Measurements from ENCODE around the gene PDE10A. TPM values are rescaled to one million over a fixed set of nuclear protein-coding genes. Genes with fewer than 3 reads are reported as not detected.

The PDE10A gene
- polyA plus RNA-seq, 3 donors, result not detected

DNA sequence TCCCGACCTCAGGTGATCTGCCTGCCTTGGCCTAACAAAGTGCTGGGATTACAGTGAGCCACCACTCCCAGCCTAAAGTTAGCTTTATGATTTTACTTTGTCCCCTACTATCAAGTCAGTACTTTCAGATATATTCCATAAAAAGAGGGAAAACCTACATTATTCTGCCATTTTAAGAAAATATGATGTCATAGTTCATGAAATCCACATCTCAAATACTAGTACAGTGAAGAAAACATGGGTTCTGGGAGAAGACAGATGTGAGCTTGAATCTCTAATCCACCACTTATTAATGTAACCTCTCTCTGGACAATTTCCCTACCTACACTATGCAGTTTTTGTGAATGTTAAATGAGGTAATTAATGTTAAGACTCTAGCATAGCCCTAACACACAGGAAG is 74.5 kb downstream of the PDE10A start:
- intact Hi-C loops (cut with micrococcal nuclease), result no loop called here
- no CpG with 5 or more reads among the region's 1 CpG for WGBS (ENCODE audit: insufficient coverage)
- Histone ChIP-seq H3K36me3 (replicated peaks in 1 of 2; ENCODE audit: control insufficient read depth in 1 of 2, insufficient read depth in 2 of 2, low read length in 2 of 2) (no peaks in the 10 kb centered on the region), H3K4me2 (replicated peaks; ENCODE audit: extremely low read depth, low read length, poor library complexity, severe bottlenecking) (no peak overlapping the region), H3K4me1 (ENCODE audit: control insufficient read depth in 1 of 2, insufficient read depth in 2 of 2, low read length in 2 of 2) (no peaks in the 10 kb centered on the region), H3K9ac (ENCODE audit: insufficient read depth, low read length, poor library complexity, severe bottlenecking) (no peak overlapping the region), H2AFZ (ENCODE audit: insufficient read depth, low read depth, low read length, poor library complexity, severe bottlenecking) (no peak overlapping the region), H3K27ac (ENCODE audit: low read depth in 1 of 2, low read length in 2 of 2) (no peak overlapping the region), H3K27me3 (ENCODE audit: control insufficient read depth in 2 of 2, insufficient read depth in 2 of 2, low read length in 2 of 2) (no peaks in the 10 kb centered on the region), H4K20me1 (ENCODE audit: insufficient read depth, low read length) (no peaks in the 10 kb centered on the region), H3K9me3 (replicated peaks in 1 of 2; ENCODE audit: control insufficient read depth in 1 of 2, insufficient read depth in 1 of 2, low read length in 2 of 2) (peaks cover 8 to 19% of the 10 kb centered on the region in 2 donors), H3K4me3 (replicated peaks in 1 of 3; ENCODE audit: low read depth in 2 of 3, low read length in 3 of 3) (no peak overlapping the region), H3K79me2 (ENCODE audit: insufficient read depth, low read length) (no peaks in the 10 kb centered on the region)
- TF ChIP-seq, protein P1, sequence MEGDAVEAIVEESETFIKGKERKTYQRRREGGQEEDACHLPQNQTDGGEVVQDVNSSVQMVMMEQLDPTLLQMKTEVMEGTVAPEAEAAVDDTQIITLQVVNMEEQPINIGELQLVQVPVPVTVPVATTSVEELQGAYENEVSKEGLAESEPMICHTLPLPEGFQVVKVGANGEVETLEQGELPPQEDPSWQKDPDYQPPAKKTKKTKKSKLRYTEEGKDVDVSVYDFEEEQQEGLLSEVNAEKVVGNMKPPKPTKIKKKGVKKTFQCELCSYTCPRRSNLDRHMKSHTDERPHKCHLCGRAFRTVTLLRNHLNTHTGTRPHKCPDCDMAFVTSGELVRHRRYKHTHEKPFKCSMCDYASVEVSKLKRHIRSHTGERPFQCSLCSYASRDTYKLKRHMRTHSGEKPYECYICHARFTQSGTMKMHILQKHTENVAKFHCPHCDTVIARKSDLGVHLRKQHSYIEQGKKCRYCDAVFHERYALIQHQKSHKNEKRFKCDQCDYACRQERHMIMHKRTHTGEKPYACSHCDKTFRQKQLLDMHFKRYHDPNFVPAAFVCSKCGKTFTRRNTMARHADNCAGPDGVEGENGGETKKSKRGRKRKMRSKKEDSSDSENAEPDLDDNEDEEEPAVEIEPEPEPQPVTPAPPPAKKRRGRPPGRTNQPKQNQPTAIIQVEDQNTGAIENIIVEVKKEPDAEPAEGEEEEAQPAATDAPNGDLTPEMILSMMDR (IDR thresholded peaks at IDR 0.05), result no peak
- H3K27me3 Mint-ChIP-seq (ENCODE audit: low read depth in 3 of 3), result peaks cover 0 to 1% (median 0%) of the 10 kb centered on the region in 3 donors
- no peak for DNase-seq
- H3K36me3 Mint-ChIP-seq, result no peaks in the 10 kb centered on the region
- no peak overlapping the region for H3K27ac Mint-ChIP-seq
- H3K4me3 Mint-ChIP-seq, result no peak overlapping the region
- H3K9me3 Mint-ChIP-seq, result peaks cover 2 to 25% (median 9%) of the 10 kb centered on the region in 7 donors
- no peaks in the 10 kb centered on the region for H3K4me1 Mint-ChIP-seq

DNA sequence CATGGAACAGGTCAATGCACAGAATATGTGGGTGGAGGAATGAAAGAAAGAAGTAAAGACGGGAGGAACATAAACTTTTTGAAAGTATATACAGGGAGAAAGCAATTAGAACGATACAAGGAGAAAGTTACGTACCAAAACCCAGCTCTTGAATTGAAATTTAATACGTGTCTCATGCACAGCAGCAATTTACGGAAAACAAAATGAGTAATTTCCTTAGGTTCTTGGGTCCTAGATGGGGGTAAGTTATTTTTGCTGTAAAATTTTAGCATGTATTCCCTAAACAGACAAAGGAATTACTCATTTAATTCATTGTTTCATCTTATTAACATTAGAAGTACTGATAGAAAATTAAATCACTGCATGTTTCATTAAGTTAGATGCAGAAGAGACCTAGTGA is 75.8 kb downstream of the PDE10A start:
- intact Hi-C loops (cut with micrococcal nuclease), result no loop called here

More for the DNA sequence above, 75.8 kb downstream of the PDE10A start:
- no peak overlapping the region for H3K27ac ChIP-seq (ENCODE audit: low read depth in 1 of 2, low read length in 2 of 2)
- no peaks in the 10 kb centered on the region for H3K79me2 ChIP-seq (ENCODE audit: insufficient read depth, low read length)
- no peaks in the 10 kb centered on the region for H3K36me3 ChIP-seq (replicated peaks in 1 of 2; ENCODE audit: control insufficient read depth in 1 of 2, insufficient read depth in 2 of 2, low read length in 2 of 2)
- H3K4me1 ChIP-seq (ENCODE audit: control insufficient read depth in 1 of 2, insufficient read depth in 2 of 2, low read length in 2 of 2), result no peaks in the 10 kb centered on the region
- H3K9ac ChIP-seq (ENCODE audit: insufficient read depth, low read length, poor library complexity, severe bottlenecking), result no peak overlapping the region
- WGBS (ENCODE audit: insufficient coverage), result 89% methylated on average over 4 of the region's 5 CpGs
- H3K4me3 ChIP-seq (replicated peaks in 1 of 3; ENCODE audit: low read depth in 2 of 3, low read length in 3 of 3), result no peak overlapping the region
- Mint-ChIP-seq H3K27ac (no peak overlapping the region), H3K9me3 (peaks cover 2 to 19% (median 9%) of the 10 kb centered on the region in 7 donors), H3K27me3 (ENCODE audit: low read depth in 3 of 3) (peaks cover 0 to 2% (median 0%) of the 10 kb centered on the region in 3 donors), H3K4me1 (no peaks in the 10 kb centered on the region), H3K4me3 (no peak overlapping the region), H3K36me3 (no peaks in the 10 kb centered on the region)
- H3K27me3 ChIP-seq (ENCODE audit: control insufficient read depth in 2 of 2, insufficient read depth in 2 of 2, low read length in 2 of 2), result no peaks in the 10 kb centered on the region
- DNase-seq, result no peak
- peaks cover 8 to 19% of the 10 kb centered on the region in 2 donors for H3K9me3 ChIP-seq (replicated peaks in 1 of 2; ENCODE audit: control insufficient read depth in 1 of 2, insufficient read depth in 1 of 2, low read length in 2 of 2)
- no peak overlapping the region for H3K4me2 ChIP-seq (replicated peaks; ENCODE audit: extremely low read depth, low read length, poor library complexity, severe bottlenecking)
- no peak overlapping the region for H2AFZ ChIP-seq (ENCODE audit: insufficient read depth, low read depth, low read length, poor library complexity, severe bottlenecking)
- H4K20me1 ChIP-seq (ENCODE audit: insufficient read depth, low read length), result no peaks in the 10 kb centered on the region
- TF ChIP-seq, protein P1 (IDR thresholded peaks at IDR 0.05), result no peak

Measured in CD14-positive monocyte (primary cell).